ENCODE data around the gene DCAF6.

The DCAF6 gene

GRCh38 chr1:168032029-168032428, 95.5 kb downstream of the DCAF6 start:
- Histone ChIP-seq H3K36me3 (ENCODE audit: insufficient read depth, low read length) (peaks cover 11% of the 10 kb centered on the region; the same call in 1 of the 2 replicates), H3K27me3 (ENCODE audit: insufficient read depth, low read length, poor library complexity) (no peaks in the 10 kb centered on the region), H3K27ac (ENCODE audit: low read length) (no peak overlapping the region), H3K79me2 (ENCODE audit: insufficient read depth, low read length) (no peaks in the 10 kb centered on the region), H2AFZ (ENCODE audit: low read depth, low read length) (no peak overlapping the region), H3K9me3 (ENCODE audit: insufficient read depth, low read length, severe bottlenecking) (no peaks in the 10 kb centered on the region), H3K4me3 (ENCODE audit: low read depth in 1 of 2, low read length in 2 of 2) (no peak overlapping the region), H3K4me1 (ENCODE audit: insufficient read depth, low read length) (no peaks in the 10 kb centered on the region), H3K4me2 (ENCODE audit: insufficient read depth, low read length) (no peak overlapping the region), H3K9ac (ENCODE audit: low read depth, low read length) (no peak overlapping the region), H4K20me1 (ENCODE audit: insufficient read depth, low read length) (no peaks in the 10 kb centered on the region)
- ATAC-seq (ENCODE audit: insufficient read depth, low read depth) (no peak), DNase-seq (no peak)
- TF ChIP-seq CTCF (IDR thresholded peaks at IDR 0.05; ENCODE audit: borderline replicate concordance, extremely low read depth, low read length, poor library complexity, severe bottlenecking), result no peak
- no peak for TF ChIP-seq EZH2 (IDR thresholded peaks at IDR 0.05; ENCODE audit: borderline replicate concordance, low read depth, low read length, severe bottlenecking)

GRCh38 chr1:168035345-168035744, 98.9 kb downstream of the DCAF6 start:
- no peak for DNase-seq
- no peaks in the 10 kb centered on the region for H3K4me1 ChIP-seq (ENCODE audit: insufficient read depth, low read length)
- no peaks in the 10 kb centered on the region for H4K20me1 ChIP-seq (ENCODE audit: insufficient read depth, low read length)
- H3K4me3 ChIP-seq (ENCODE audit: low read depth in 1 of 2, low read length in 2 of 2), result no peak overlapping the region
- no peaks in the 10 kb centered on the region for H3K79me2 ChIP-seq (ENCODE audit: insufficient read depth, low read length)
- no peak for ATAC-seq (ENCODE audit: insufficient read depth, low read depth)
- no peaks in the 10 kb centered on the region for H3K9me3 ChIP-seq (ENCODE audit: insufficient read depth, low read length, severe bottlenecking)
- peaks cover 6% of the 10 kb centered on the region; the same call in 1 of the 2 replicates for H3K36me3 ChIP-seq (ENCODE audit: insufficient read depth, low read length)
- TF ChIP-seq EZH2 (IDR thresholded peaks at IDR 0.05; ENCODE audit: borderline replicate concordance, low read depth, low read length, severe bottlenecking) (no peak), CTCF (IDR thresholded peaks at IDR 0.05; ENCODE audit: borderline replicate concordance, extremely low read depth, low read length, poor library complexity, severe bottlenecking) (no peak)
- no peaks in the 10 kb centered on the region for H3K27me3 ChIP-seq (ENCODE audit: insufficient read depth, low read length, poor library complexity)
- no peak overlapping the region for H3K4me2 ChIP-seq (ENCODE audit: insufficient read depth, low read length)
- no peak overlapping the region for H3K27ac ChIP-seq (ENCODE audit: low read length)
- H2AFZ ChIP-seq (ENCODE audit: low read depth, low read length), result no peak overlapping the region
- no peak overlapping the region for H3K9ac ChIP-seq (ENCODE audit: low read depth, low read length)

- Histone ChIP-seq H3K4me2 (ENCODE audit: insufficient read depth, low read length) (no peak overlapping the region), H3K27ac (ENCODE audit: low read length) (no peak overlapping the region), H3K9ac (ENCODE audit: low read depth, low read length) (no peak overlapping the region), H3K9me3 (ENCODE audit: insufficient read depth, low read length, severe bottlenecking) (no peaks in the 10 kb centered on the region), H3K4me1 (ENCODE audit: insufficient read depth, low read length) (no peaks in the 10 kb centered on the region), H3K4me3 (ENCODE audit: low read depth in 1 of 2, low read length in 2 of 2) (no peak overlapping the region), H2AFZ (ENCODE audit: low read depth, low read length) (no peak overlapping the region), H3K36me3 (ENCODE audit: insufficient read depth, low read length) (peaks cover 40% of the 10 kb centered on the region), H3K79me2 (ENCODE audit: insufficient read depth, low read length) (no peaks in the 10 kb centered on the region), H4K20me1 (ENCODE audit: insufficient read depth, low read length) (no peaks in the 10 kb centered on the region), H3K27me3 (ENCODE audit: insufficient read depth, low read length, poor library complexity) (no peaks in the 10 kb centered on the region)
- TF ChIP-seq CTCF (IDR thresholded peaks at IDR 0.05; ENCODE audit: borderline replicate concordance, extremely low read depth, low read length, poor library complexity, severe bottlenecking), result no peak
- TF ChIP-seq EZH2 (IDR thresholded peaks at IDR 0.05; ENCODE audit: borderline replicate concordance, low read depth, low read length, severe bottlenecking), result no peak
- no peak for DNase-seq
- ATAC-seq (ENCODE audit: insufficient read depth, low read depth), result no peak
These were observed 105.9 kb downstream of the DCAF6 start for GRCh38 chr1:168042362-168042761.

GRCh38 chr1:168045311-168045710, 108.8 kb downstream of the DCAF6 start:
- Histone ChIP-seq H2AFZ (ENCODE audit: low read depth, low read length) (no peak overlapping the region), H3K4me2 (ENCODE audit: insufficient read depth, low read length) (no peak overlapping the region), H3K4me1 (ENCODE audit: insufficient read depth, low read length) (no peaks in the 10 kb centered on the region), H3K36me3 (ENCODE audit: insufficient read depth, low read length) (peaks cover 46% of the 10 kb centered on the region), H4K20me1 (ENCODE audit: insufficient read depth, low read length) (no peaks in the 10 kb centered on the region), H3K79me2 (ENCODE audit: insufficient read depth, low read length) (no peaks in the 10 kb centered on the region), H3K27me3 (ENCODE audit: insufficient read depth, low read length, poor library complexity) (no peaks in the 10 kb centered on the region), H3K9me3 (ENCODE audit: insufficient read depth, low read length, severe bottlenecking) (no peaks in the 10 kb centered on the region), H3K9ac (ENCODE audit: low read depth, low read length) (no peak overlapping the region), H3K27ac (ENCODE audit: low read length) (no peak overlapping the region), H3K4me3 (ENCODE audit: low read depth in 1 of 2, low read length in 2 of 2) (no peak overlapping the region)
- DNase-seq (no peak), ATAC-seq (ENCODE audit: insufficient read depth, low read depth) (no peak)
- TF ChIP-seq CTCF (IDR thresholded peaks at IDR 0.05; ENCODE audit: borderline replicate concordance, extremely low read depth, low read length, poor library complexity, severe bottlenecking), result no peak
- TF ChIP-seq EZH2 (IDR thresholded peaks at IDR 0.05; ENCODE audit: borderline replicate concordance, low read depth, low read length, severe bottlenecking), result no peak
